Measurements from ENCODE around the gene GPR157. TPM values are rescaled to one million over a fixed set of nuclear protein-coding genes. Genes with fewer than 3 reads are reported as not detected.

GPR157 gene
- total RNA-seq, 1 donor from 2014 or later: 7.7 TPM

GRCh38 chr1:9070486-9070885 lies 58.4 kb downstream of the GPR157 start:
- DNase-seq (ENCODE audit: low spot score): no peak
- no peaks in the 10 kb centered on the region for H3K9me3 Mint-ChIP-seq
- peaks cover 25% of the 10 kb centered on the region for H3K27me3 Mint-ChIP-seq (ENCODE audit: low read depth)
- H3K4me3 Mint-ChIP-seq (ENCODE audit: low read depth): no peak overlapping the region
- intact Hi-C loops (cut with micrococcal nuclease): no loop called here
- peaks cover 18% of the 10 kb centered on the region for H3K4me1 Mint-ChIP-seq (ENCODE audit: low read depth)
- H3K36me3 Mint-ChIP-seq (ENCODE audit: low read depth): no peaks in the 10 kb centered on the region
- no peak overlapping the region for H3K27ac Mint-ChIP-seq

DNA sequence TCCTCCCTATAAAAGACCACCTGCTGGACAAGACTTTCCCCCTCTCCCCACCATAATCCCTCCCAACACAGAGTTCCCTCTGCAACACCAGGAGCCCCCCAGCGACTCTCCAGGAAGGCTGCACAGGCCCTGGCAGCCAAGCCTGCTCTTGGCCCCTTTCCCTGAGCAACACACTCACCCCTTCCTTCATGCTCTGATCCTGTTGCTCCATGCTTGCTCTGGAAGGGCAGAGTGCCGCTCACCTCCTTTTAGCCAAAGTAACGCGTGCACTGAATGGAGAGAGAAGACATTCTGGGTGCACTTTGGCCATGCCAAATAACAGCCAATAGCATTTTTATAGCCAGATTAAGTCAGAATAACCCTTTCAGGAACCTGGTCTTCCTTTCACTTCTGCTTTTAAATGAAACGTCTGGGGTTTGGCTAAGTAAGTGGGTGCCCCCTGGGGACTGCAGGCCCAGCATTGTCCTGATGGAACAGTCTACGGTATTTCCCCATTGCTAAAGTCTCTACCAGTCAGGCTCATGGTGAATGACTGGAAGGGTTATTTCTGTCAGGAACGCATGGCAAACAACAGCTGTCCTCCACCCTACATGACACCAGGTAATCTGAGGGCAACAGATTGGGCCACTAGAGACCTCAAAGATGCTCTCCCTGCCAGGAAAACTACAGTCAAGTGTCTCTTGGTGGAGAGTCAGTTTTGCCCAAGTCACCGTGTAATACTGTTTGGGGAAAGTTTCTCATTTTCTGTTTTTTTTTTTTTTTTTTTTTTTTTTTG lies 59.4 kb downstream of the GPR157 start, which contains the start of gene SLC2A5:
Gene SLC2A5 (minus strand): TSS at position 310 of the 775 bp plus-strand sequence. CDS start 99 bp downstream, at position 211.
- Mint-ChIP-seq H3K27ac (no peak within 1 kb of the TSS), H3K36me3 (ENCODE audit: low read depth) (no peaks in the 10 kb centered on the region)
- intact Hi-C loops (cut with micrococcal nuclease): no loop called here

DNA sequence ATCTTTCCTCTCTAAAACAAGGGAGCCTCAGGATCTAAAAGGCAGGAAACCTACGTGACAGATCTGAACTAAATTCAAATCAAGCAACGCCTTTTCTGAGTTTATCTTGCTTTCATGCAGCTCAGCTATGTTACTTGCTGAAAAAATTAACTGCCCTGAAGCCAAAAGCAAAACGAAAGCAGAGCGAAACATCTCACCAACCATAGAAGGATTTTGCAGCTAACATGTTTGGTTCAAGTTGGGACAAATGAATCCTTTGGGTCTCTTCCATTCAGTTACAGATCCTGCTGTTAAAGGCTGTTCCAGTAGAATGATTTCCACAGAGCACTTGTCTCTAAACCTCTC lies 59.9 kb downstream of the GPR157 start:
- intact Hi-C loops (cut with micrococcal nuclease): no loop called here
- Mint-ChIP-seq H3K4me3 (ENCODE audit: low read depth) (no peak overlapping the region), H3K36me3 (ENCODE audit: low read depth) (no peaks in the 10 kb centered on the region), H3K4me1 (ENCODE audit: low read depth) (peaks cover 11% of the 10 kb centered on the region), H3K27me3 (ENCODE audit: low read depth) (peaks cover 25% of the 10 kb centered on the region), H3K27ac (no peak overlapping the region), H3K9me3 (no peaks in the 10 kb centered on the region)
- DNase-seq (ENCODE audit: low spot score): no peak

More for the DNA sequence above, 59.4 kb downstream of the GPR157 start, which contains the start of gene SLC2A5:
- no peaks in the 10 kb centered on the region for H3K9me3 Mint-ChIP-seq
- no peak within 1 kb of the TSS for H3K4me3 Mint-ChIP-seq (ENCODE audit: low read depth)
- peaks cover 25% of the 10 kb centered on the region for H3K27me3 Mint-ChIP-seq (ENCODE audit: low read depth)
- H3K4me1 Mint-ChIP-seq (ENCODE audit: low read depth): peaks cover 11% of the 10 kb centered on the region
- no peak for DNase-seq (ENCODE audit: low spot score)

DNA sequence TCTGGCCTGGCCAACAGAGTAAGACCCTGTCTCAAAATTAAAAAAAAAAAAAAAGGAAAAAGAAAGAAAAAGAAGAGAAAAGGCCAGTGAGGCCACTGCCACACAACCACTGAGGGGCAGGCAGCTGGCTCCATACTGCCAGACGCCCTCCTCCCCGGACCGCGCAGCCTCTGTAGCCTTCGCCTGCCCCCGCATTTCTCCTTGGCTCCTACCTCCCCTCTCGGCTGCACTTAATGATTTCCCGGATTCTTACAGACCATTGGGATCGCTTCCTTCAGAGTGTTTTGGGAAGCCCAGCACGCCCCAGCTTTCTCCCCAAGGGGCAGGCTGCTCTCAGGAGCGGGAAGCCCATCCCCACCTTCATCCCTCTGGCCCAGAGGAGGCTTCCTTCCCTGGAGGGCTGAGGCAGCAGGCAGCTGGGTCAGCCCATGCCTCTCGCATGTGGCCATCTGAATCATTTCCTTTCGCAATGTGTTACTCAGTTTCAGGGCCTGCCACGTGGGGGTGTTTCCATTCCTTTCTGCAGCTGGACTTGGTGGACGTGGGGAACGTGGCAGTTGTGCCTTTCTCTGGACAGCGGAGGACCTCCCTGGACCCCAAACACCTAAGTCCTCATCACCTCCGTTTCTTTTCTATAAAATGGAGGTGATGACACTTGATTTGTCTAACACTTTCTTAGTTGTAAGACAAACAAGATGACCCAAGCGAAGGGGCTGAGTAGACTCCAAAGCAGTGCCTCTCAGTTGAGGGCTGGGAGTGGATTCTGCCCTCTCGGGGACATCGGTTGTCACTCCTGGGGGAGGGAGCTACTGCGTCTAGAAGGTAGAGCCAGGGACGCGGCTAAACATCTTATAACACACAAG lies 61.7 kb downstream of the GPR157 start:
- intact Hi-C loops (cut with micrococcal nuclease): no loop called here
- no peaks in the 10 kb centered on the region for H3K36me3 Mint-ChIP-seq (ENCODE audit: low read depth)
- H3K9me3 Mint-ChIP-seq: no peaks in the 10 kb centered on the region
- H3K27me3 Mint-ChIP-seq (ENCODE audit: low read depth): peaks cover 20% of the 10 kb centered on the region
- DNase-seq (ENCODE audit: low spot score): no peak
- H3K4me1 Mint-ChIP-seq (ENCODE audit: low read depth): peaks cover 11% of the 10 kb centered on the region
- H3K27ac Mint-ChIP-seq: no peak overlapping the region
- no peak overlapping the region for H3K4me3 Mint-ChIP-seq (ENCODE audit: low read depth)

- Mint-ChIP-seq H3K4me3 (ENCODE audit: low read depth) (no peak overlapping the region), H3K4me1 (ENCODE audit: low read depth) (peaks cover 11% of the 10 kb centered on the region), H3K27ac (no peak overlapping the region), H3K9me3 (no peaks in the 10 kb centered on the region), H3K27me3 (ENCODE audit: low read depth) (peaks cover 22% of the 10 kb centered on the region), H3K36me3 (ENCODE audit: low read depth) (no peaks in the 10 kb centered on the region)
- intact Hi-C loops (cut with micrococcal nuclease): no loop called here
- DNase-seq (ENCODE audit: low spot score): no peak
These were observed 63.6 kb downstream of the GPR157 start for GRCh38 chr1:9065213-9065751.

DNA sequence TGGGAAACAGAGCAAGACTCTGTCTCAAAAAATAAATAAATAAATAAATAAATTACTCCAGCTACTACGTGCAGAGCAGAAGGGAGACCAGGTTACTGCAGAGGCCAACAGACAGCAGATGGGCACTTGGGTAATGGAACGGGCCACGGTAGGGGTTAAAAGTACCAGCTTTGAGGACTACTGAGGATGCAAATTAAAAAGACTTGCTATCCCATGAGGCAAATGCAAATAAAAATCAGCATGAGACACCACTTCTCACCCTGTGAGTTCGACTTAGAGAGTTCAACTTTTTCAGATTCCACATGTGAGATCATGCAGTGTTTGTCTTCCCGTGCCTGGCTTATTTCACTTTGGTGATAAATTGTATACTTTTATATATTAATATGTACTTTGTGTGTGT lies 66.1 kb downstream of the GPR157 start:
- DNase-seq (ENCODE audit: low spot score): no peak
- no peaks in the 10 kb centered on the region for H3K4me1 Mint-ChIP-seq (ENCODE audit: low read depth)
- H3K9me3 Mint-ChIP-seq: no peaks in the 10 kb centered on the region
- H3K27me3 Mint-ChIP-seq (ENCODE audit: low read depth): peaks cover 13% of the 10 kb centered on the region
- H3K27ac Mint-ChIP-seq: no peak overlapping the region
- no peaks in the 10 kb centered on the region for H3K36me3 Mint-ChIP-seq (ENCODE audit: low read depth)
- H3K4me3 Mint-ChIP-seq (ENCODE audit: low read depth): no peak overlapping the region
- intact Hi-C loops (cut with micrococcal nuclease): no loop called here

DNA sequence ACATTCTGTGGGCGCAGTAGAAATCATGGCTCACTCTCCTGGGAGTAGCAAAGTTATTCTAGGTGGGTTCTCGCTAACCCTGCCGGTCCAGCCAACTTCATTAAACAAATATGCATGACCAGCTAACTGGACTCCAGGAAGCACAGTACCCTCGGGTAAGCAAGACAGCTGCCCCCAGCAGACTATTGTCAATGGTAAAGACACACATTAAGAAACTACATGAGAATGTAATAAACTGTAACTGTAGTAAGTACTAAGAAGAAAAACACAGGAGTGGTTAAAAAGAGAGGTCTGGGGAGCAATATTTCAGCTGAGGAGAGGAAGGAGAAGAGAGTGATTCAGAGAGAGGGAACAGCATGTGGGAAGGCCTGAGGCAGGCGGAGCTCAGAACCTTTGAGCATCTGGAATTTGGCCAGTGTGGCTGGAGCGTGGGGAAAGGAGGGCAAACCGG lies 66.9 kb downstream of the GPR157 start:
- Mint-ChIP-seq H3K4me3 (ENCODE audit: low read depth) (no peak overlapping the region), H3K27me3 (ENCODE audit: low read depth) (peaks cover 13% of the 10 kb centered on the region), H3K9me3 (no peaks in the 10 kb centered on the region), H3K36me3 (ENCODE audit: low read depth) (no peaks in the 10 kb centered on the region), H3K27ac (no peak overlapping the region), H3K4me1 (ENCODE audit: low read depth) (no peaks in the 10 kb centered on the region)
- DNase-seq (ENCODE audit: low spot score): no peak
- intact Hi-C loops (cut with micrococcal nuclease): no loop called here

GRCh38 chr1:9061252-9061960 lies 67.5 kb downstream of the GPR157 start:
- H3K4me3 Mint-ChIP-seq (ENCODE audit: low read depth): no peak overlapping the region
- no peaks in the 10 kb centered on the region for H3K4me1 Mint-ChIP-seq (ENCODE audit: low read depth)
- no peaks in the 10 kb centered on the region for H3K9me3 Mint-ChIP-seq

DNA sequence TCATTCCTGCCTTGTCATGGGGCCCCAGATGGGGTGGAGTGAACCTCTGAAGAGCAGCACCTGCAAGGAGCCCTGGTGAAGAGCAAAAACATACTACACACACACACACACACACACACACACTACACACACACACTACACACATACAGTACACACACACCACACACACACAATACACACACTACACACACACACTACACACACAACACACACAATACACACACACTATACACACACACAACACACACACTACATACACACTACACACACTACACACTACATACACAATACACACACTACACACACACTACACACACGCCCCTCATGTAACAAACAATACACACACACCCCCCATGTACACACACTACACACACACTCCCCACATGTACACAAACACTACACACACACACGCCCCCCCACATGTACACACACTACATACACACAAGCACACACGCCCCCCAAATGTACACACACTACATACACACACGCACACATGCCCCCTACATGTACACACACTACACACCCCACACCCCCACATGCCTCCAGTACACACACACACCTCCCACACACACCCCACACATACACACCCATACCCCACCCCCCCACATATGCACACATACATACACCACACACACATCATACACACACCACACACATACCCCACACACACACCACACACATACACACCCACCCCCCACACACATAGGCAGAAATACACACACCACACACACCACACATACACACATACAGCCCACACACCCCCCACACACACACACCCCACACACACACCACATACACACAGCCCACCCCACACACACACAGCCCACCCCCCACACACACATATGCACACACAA lies 68.8 kb downstream of the GPR157 start:
- Mint-ChIP-seq H3K36me3 (ENCODE audit: low read depth) (no peaks in the 10 kb centered on the region), H3K9me3 (no peaks in the 10 kb centered on the region), H3K27ac (no peak overlapping the region), H3K4me3 (ENCODE audit: low read depth) (no peak overlapping the region), H3K4me1 (ENCODE audit: low read depth) (no peaks in the 10 kb centered on the region), H3K27me3 (ENCODE audit: low read depth) (peaks cover 11% of the 10 kb centered on the region)
- no peak for DNase-seq (ENCODE audit: low spot score)
- intact Hi-C loops (cut with micrococcal nuclease): no loop called here

More at GRCh38 chr1:9061252-9061960, 67.5 kb downstream of the GPR157 start:
- peaks cover 13% of the 10 kb centered on the region for H3K27me3 Mint-ChIP-seq (ENCODE audit: low read depth)
- no peak for DNase-seq (ENCODE audit: low spot score)
- intact Hi-C loops (cut with micrococcal nuclease): no loop called here
- H3K27ac Mint-ChIP-seq: no peak overlapping the region
- H3K36me3 Mint-ChIP-seq (ENCODE audit: low read depth): no peaks in the 10 kb centered on the region

DNA sequence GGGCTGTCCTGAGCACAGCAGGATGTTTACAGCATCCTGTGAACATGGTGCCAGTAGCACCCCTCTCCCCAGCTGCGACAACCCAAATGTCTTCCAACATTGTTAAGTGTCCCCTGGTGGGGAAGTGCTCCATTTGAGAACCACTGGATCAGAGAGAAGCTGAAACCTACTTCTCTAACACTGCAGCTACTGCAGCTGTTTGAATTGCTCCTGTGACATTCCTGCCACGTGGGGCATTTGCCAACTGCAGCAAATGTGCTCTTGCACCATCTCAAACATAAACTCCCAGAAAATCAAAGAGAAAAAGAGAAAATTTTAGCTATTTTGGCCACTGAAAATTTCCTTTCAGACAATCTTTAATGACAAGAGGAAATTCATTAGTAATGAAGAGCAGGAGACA lies 70.4 kb downstream of the GPR157 start:
- Mint-ChIP-seq H3K27me3 (ENCODE audit: low read depth) (peaks cover 6% of the 10 kb centered on the region), H3K4me1 (ENCODE audit: low read depth) (no peaks in the 10 kb centered on the region), H3K4me3 (ENCODE audit: low read depth) (no peak overlapping the region), H3K9me3 (no peaks in the 10 kb centered on the region), H3K27ac (no peak overlapping the region), H3K36me3 (ENCODE audit: low read depth) (no peaks in the 10 kb centered on the region)
- intact Hi-C loops (cut with micrococcal nuclease): no loop called here
- DNase-seq (ENCODE audit: low spot score): no peak

DNA sequence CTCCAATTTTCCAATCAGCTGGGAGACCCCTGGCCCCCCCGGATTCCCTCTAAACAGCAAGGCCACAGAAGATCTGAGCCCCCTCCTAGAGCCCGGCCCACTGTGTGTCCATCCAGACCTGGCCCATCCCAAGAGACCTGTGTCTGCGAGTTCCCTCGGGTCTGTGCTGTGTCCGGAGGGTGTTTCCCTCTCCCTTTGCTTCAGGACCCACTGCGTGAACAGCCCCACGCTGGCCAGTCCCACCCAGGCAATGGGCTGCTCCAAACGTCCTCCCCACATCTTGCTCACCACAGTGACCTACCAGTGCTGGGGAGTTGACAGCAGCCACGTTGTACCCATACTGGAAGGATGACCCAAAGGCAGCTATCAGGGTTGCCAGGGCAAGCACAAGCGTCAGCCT lies 71.1 kb downstream of the GPR157 start:
- H3K27ac Mint-ChIP-seq: no peak overlapping the region

More for the DNA sequence above, 71.1 kb downstream of the GPR157 start:
- no peaks in the 10 kb centered on the region for H3K36me3 Mint-ChIP-seq (ENCODE audit: low read depth)
- intact Hi-C loops (cut with micrococcal nuclease): no loop called here
- H3K4me3 Mint-ChIP-seq (ENCODE audit: low read depth): no peak overlapping the region
- no peaks in the 10 kb centered on the region for H3K4me1 Mint-ChIP-seq (ENCODE audit: low read depth)
- H3K9me3 Mint-ChIP-seq: no peaks in the 10 kb centered on the region
- H3K27me3 Mint-ChIP-seq (ENCODE audit: low read depth): peaks cover 6% of the 10 kb centered on the region
- DNase-seq (ENCODE audit: low spot score): no peak

Data from activated T-helper 2 cell treated with anti-CD3 and anti-CD28 coated beads, Interferon-gamma antibody, Interleukin-2, Interleukin-4, amounts not matched to agents 10 μg/mL and 5 μg/mL and 100 μg/mL, durations not matched to agents 14 hours and 24 hours and 36 hours (primary cell).